ENCODE results near the gene GP9. TPM values are rescaled to one million over a fixed set of nuclear protein-coding genes. Genes with fewer than 3 reads are reported as not detected.
"Not testable (repeated sequence)": the region's sequence is repeated elsewhere in the genome, so short reads cannot be mapped to it uniquely, and the experiment has no call there.

GP9 gene
- total RNA-seq, 4 donors from 2014 or later, result not detected

DNA sequence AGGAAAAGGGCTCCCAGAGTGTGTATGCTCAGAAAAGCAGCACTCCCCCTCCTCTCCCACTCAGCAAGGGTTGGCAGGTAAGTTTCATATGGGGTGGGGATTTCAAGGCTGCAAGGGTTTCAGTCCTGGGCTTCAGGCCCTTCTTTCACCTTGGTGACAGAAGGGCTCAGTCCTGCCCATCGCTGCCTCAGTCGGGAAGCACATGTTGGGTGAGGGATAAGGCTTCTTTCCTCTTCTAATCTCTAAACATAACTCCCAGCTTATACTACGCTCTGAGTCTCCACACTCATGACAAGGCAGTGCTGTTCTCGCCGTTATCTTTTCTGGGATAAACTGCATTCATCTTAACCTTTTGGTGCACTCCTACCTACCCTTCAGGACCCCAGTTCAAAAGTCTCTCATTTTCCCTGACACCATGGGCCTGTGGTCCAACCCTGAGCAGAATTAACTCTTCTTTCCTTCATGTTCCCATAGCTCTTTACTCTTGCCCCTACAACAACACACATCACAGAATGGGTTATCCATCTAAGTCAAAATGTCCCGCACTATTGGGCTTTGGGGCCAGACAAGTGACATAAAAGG, 44.0 kb downstream of the GP9 start:
- no peak for DNase-seq (ENCODE audit: low spot score in 2 of 2)
- no peak overlapping the region for H3K4me3 ChIP-seq (ENCODE audit: low read depth, poor library complexity, severe bottlenecking)
- 91 to 94% methylated on average over 6 of the region's 6 CpGs for WGBS, 2 donors
- TF ChIP-seq POLR2A (IDR thresholded peaks at IDR 0.05), result no peak
- TF ChIP-seq, protein P1, sequence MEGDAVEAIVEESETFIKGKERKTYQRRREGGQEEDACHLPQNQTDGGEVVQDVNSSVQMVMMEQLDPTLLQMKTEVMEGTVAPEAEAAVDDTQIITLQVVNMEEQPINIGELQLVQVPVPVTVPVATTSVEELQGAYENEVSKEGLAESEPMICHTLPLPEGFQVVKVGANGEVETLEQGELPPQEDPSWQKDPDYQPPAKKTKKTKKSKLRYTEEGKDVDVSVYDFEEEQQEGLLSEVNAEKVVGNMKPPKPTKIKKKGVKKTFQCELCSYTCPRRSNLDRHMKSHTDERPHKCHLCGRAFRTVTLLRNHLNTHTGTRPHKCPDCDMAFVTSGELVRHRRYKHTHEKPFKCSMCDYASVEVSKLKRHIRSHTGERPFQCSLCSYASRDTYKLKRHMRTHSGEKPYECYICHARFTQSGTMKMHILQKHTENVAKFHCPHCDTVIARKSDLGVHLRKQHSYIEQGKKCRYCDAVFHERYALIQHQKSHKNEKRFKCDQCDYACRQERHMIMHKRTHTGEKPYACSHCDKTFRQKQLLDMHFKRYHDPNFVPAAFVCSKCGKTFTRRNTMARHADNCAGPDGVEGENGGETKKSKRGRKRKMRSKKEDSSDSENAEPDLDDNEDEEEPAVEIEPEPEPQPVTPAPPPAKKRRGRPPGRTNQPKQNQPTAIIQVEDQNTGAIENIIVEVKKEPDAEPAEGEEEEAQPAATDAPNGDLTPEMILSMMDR (IDR thresholded peaks at IDR 0.05), result no peak
- intact Hi-C loops (cut with DNase I; ENCODE audit: low total_unique reads), result no loop called here

DNA sequence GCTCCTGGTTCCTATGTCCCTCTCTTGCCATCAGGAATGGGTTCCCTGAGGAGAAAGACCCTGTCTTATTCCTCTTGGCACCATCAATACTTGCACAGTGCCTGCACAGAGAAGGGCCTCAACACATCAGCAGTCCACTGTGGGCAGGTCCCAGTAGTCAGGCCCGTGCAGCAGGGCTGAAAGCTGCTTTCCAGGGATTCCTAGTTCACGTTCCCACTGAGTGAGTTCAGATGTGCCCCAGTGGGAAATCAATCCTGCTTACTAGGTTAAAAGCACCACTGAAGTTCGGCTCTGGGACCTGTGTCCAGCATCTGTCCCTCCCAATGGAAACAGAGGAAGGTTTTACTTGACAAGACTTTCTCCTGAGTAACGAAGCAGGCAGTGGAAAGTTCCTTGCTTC, 45.3 kb downstream of the GP9 start:
- WGBS, 2 donors, result 69 to 98% methylated on average over 4 of the region's 4 CpGs
- intact Hi-C loops (cut with DNase I; ENCODE audit: low total_unique reads), result no loop called here
- no peak for DNase-seq (ENCODE audit: low spot score in 2 of 2)
- TF ChIP-seq, protein P1 (IDR thresholded peaks at IDR 0.05), result no peak
- no peak for TF ChIP-seq POLR2A (IDR thresholded peaks at IDR 0.05)
- H3K4me3 ChIP-seq (ENCODE audit: low read depth, poor library complexity, severe bottlenecking), result no peak overlapping the region

DNA sequence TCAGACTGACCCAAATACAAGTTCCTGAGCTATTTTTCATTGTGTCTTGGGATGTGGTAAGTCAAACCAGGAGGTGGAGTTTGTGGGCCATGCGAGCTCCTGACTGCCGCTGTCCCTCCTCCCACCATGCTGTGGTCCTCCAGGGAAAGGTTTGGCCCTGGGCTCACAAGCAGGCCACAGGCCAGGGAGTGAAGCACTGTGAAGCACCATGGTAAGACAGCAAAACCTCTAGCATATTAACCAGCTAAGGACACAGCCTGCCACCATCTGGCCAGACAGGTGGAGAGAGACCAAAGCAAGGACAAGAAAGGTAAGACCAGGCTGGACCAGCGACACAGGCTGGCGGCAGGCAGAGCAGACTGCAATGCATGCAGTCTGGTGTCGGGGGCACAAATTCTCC, 45.7 kb downstream of the GP9 start:
- no peak for DNase-seq (ENCODE audit: low spot score in 2 of 2)
- 84 to 92% methylated on average over 5 of the region's 5 CpGs for WGBS, 2 donors
- no peak overlapping the region for H3K4me3 ChIP-seq (ENCODE audit: low read depth, poor library complexity, severe bottlenecking)
- intact Hi-C loops (cut with DNase I; ENCODE audit: low total_unique reads), result no loop called here
- TF ChIP-seq POLR2A (IDR thresholded peaks at IDR 0.05), result no peak
- TF ChIP-seq, protein P1 (IDR thresholded peaks at IDR 0.05), result no peak

DNA sequence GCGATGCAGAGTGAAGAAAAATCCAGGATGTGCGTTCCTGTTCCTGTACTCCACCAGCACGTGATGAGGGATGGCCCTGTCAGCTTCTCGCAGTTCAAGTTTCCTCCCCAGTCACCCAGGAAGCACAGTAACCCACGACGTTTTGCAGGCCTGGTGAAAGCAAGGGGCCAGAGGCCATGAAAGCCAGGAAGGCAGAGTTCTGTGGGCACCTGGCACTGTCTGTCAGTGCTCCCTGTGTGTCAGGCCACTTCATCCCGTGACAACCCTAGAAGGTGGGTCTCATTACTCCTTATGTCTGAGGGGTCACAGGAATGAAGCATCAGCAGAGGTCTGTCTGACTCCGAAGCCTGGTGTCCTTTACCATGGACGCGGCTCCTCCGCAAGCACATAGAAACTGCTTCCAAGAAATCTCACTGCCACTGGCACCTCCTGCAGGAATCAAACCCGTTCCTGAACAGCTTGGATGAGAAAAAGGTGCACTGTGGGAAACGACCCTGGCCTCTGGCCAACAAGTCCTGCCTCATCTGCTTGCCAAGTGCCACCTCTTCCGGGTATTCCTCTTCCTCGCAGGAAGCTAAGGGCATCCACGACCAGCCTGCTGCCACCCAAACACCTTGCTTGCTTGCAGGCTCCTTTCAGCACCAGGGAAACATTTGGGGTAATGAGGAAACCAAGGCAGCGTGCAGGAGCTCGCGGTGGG, 46.4 kb downstream of the GP9 start:
- intact Hi-C loops (cut with DNase I; ENCODE audit: low total_unique reads), result no loop called here
- H3K4me3 ChIP-seq (ENCODE audit: low read depth, poor library complexity, severe bottlenecking), result no peak overlapping the region
- no peak for DNase-seq (ENCODE audit: low spot score in 2 of 2)
- 65 to 79% methylated on average over 19 of the region's 19 CpGs for WGBS, 2 donors
- TF ChIP-seq, protein P1 (IDR thresholded peaks at IDR 0.05), result no peak
- TF ChIP-seq POLR2A (IDR thresholded peaks at IDR 0.05), result no peak

DNA sequence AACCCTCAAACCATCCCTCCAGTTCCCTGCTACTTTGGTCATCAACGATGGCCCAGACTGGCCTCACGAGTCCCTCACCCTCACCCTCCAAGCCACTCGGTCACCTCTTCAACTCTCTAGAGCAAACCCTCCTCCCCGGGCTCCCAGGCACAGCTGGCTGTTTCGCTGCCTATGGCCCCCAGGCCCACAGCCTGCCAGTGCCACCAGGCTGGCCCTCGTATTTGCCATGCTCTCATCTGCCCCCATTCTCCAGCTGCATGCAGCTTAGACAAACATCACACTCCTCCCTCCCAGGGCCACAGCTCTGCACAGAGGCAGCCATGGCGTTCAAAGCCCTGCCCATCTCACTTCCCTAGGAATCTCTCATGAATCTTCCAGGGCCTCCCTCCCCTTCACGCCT, 47.2 kb downstream of the GP9 start:
- no peak for DNase-seq (ENCODE audit: low spot score in 2 of 2)

DNA sequence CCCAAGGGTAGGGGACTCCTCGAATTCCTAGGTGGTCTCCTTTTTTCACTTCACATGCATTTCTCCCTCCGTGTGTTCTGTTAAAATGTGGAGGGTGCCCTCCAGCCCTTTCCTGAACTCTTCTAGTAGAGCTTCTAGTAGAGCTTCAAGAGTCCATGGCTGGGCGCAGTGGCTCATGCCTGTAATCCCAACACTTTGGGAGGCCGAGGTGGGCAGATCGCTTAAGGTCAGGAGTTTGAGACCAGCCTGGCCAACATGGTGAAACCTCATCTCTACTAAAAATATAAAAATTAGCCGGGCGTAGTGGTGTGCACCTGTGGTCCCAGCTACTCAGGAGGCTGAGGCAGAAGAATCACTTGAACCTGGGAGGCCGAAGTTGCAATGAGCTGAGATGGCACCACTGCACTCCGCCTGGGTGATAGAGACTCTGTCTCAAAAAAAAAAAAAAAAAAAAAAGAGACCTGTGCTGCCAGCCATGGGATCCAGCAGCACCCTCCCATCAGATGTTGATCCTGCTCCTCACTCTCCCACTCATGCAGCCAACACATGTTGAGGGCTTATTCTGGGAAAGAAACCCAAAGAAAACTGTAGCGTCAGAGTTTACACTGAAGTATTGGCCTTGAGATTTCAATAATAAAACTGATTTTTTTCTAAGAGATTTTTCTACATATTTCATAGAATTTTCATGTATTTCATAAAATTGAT, 50.6 kb downstream of the GP9 start:
- H3K4me3 ChIP-seq (ENCODE audit: low read depth, poor library complexity, severe bottlenecking); intact Hi-C loops (cut with DNase I; ENCODE audit: low total_unique reads); DNase-seq (ENCODE audit: low spot score in 2 of 2): not testable (repeated sequence)
- 94 to 98% methylated on average over 10 of the region's 10 CpGs for WGBS, 2 donors

More for the DNA sequence above, 47.2 kb downstream of the GP9 start:
- H3K4me3 ChIP-seq (ENCODE audit: low read depth, poor library complexity, severe bottlenecking), result no peak overlapping the region
- TF ChIP-seq, protein P1 (IDR thresholded peaks at IDR 0.05), result no peak
- no peak for TF ChIP-seq POLR2A (IDR thresholded peaks at IDR 0.05)
- intact Hi-C loops (cut with DNase I; ENCODE audit: low total_unique reads), result no loop called here
- WGBS, 2 donors, result 91 to 97% methylated on average over 8 of the region's 8 CpGs
